ENCODE data around the gene RAPGEF1. TPM values are rescaled to one million over a fixed set of nuclear protein-coding genes. Genes with fewer than 3 reads are reported as not detected.

RAPGEF1 gene
- total and polyA plus RNA-seq, 2 donors (not counting 1 experiment from before 2014, with no cell fraction given), result 33.3 to 42.8 TPM

GRCh38 chr9:131603711-131604439 is 136.0 kb downstream of the RAPGEF1 start:
- TF ChIP-seq CTCF (conservative IDR thresholded peaks at IDR 0.05 in 1 of 2, IDR thresholded peaks at IDR 0.05 in 1 of 2; ENCODE audit: low read depth in 1 of 2, low read length in 2 of 2) (no peak), EZH2 (IDR thresholded peaks at IDR 0.05; ENCODE audit: low read length, missing control alignments) (no peak)
- Histone ChIP-seq H4K20me1 (ENCODE audit: control insufficient read depth, extremely low read depth, insufficient read depth, low read length) (no peaks in the 10 kb centered on the region), H3K27me3 (ENCODE audit: control insufficient read depth, insufficient read depth, low read length) (no peaks in the 10 kb centered on the region), H3K36me3 (ENCODE audit: control insufficient read depth, insufficient read depth, low read length) (peaks cover 2% of the 10 kb centered on the region), H3K9ac (ENCODE audit: insufficient read depth, low read length) (no peak overlapping the region), H3K4me2 (ENCODE audit: extremely low read depth, insufficient read depth, low read length) (no peak overlapping the region), H3K79me2 (ENCODE audit: control insufficient read depth, insufficient read depth, low read length) (no peaks in the 10 kb centered on the region), H3K4me3 (replicated peaks in 1 of 4; ENCODE audit: control extremely low read depth in 1 of 4, insufficient read depth in 1 of 4, low read depth in 3 of 4, low read length in 4 of 4) (no peak overlapping the region), H3K9me3 (ENCODE audit: control insufficient read depth, insufficient read depth, low read depth, low read length) (no peaks in the 10 kb centered on the region), H3K4me1 (ENCODE audit: control insufficient read depth, extremely low read depth, insufficient read depth, low read length) (peaks cover 15% of the 10 kb centered on the region), H2AFZ (ENCODE audit: low read length) (no peak overlapping the region), H3K27ac (ENCODE audit: insufficient read depth, low read length) (no peak overlapping the region)
- DNase-seq (ENCODE audit: low read depth in 2 of 2), result no peak

GRCh38 chr9:131603199-131603598 is 136.7 kb downstream of the RAPGEF1 start:
- Histone ChIP-seq H2AFZ (ENCODE audit: low read length) (no peak overlapping the region), H3K9ac (ENCODE audit: insufficient read depth, low read length) (no peak overlapping the region), H3K4me1 (ENCODE audit: control insufficient read depth, extremely low read depth, insufficient read depth, low read length) (peaks cover 11% of the 10 kb centered on the region), H4K20me1 (ENCODE audit: control insufficient read depth, extremely low read depth, insufficient read depth, low read length) (no peaks in the 10 kb centered on the region), H3K27me3 (ENCODE audit: control insufficient read depth, insufficient read depth, low read length) (no peaks in the 10 kb centered on the region), H3K4me3 (replicated peaks in 1 of 4; ENCODE audit: control extremely low read depth in 1 of 4, insufficient read depth in 1 of 4, low read depth in 3 of 4, low read length in 4 of 4) (no peak overlapping the region), H3K4me2 (ENCODE audit: extremely low read depth, insufficient read depth, low read length) (no peak overlapping the region), H3K36me3 (ENCODE audit: control insufficient read depth, insufficient read depth, low read length) (peaks cover 4% of the 10 kb centered on the region), H3K9me3 (ENCODE audit: control insufficient read depth, insufficient read depth, low read depth, low read length) (no peaks in the 10 kb centered on the region), H3K79me2 (ENCODE audit: control insufficient read depth, insufficient read depth, low read length) (no peaks in the 10 kb centered on the region), H3K27ac (ENCODE audit: insufficient read depth, low read length) (no peak overlapping the region)
- TF ChIP-seq EZH2 (IDR thresholded peaks at IDR 0.05; ENCODE audit: low read length, missing control alignments), result no peak
- no peak for TF ChIP-seq CTCF (conservative IDR thresholded peaks at IDR 0.05 in 1 of 2, IDR thresholded peaks at IDR 0.05 in 1 of 2; ENCODE audit: low read depth in 1 of 2, low read length in 2 of 2)
- DNase-seq (ENCODE audit: low read depth in 2 of 2), result no peak

GRCh38 chr9:131601683-131602181 is 138.1 kb downstream of the RAPGEF1 start:
- peaks cover 5% of the 10 kb centered on the region for H3K36me3 ChIP-seq (ENCODE audit: control insufficient read depth, insufficient read depth, low read length)

More at GRCh38 chr9:131601683-131602181, 138.1 kb downstream of the RAPGEF1 start:
- Histone ChIP-seq H3K9ac (ENCODE audit: insufficient read depth, low read length) (no peak overlapping the region), H3K4me3 (replicated peaks in 1 of 4; ENCODE audit: control extremely low read depth in 1 of 4, insufficient read depth in 1 of 4, low read depth in 3 of 4, low read length in 4 of 4) (no peak overlapping the region), H3K79me2 (ENCODE audit: control insufficient read depth, insufficient read depth, low read length) (no peaks in the 10 kb centered on the region), H3K27ac (ENCODE audit: insufficient read depth, low read length) (no peak overlapping the region), H3K4me2 (ENCODE audit: extremely low read depth, insufficient read depth, low read length) (no peak overlapping the region), H3K4me1 (ENCODE audit: control insufficient read depth, extremely low read depth, insufficient read depth, low read length) (no peaks in the 10 kb centered on the region), H3K27me3 (ENCODE audit: control insufficient read depth, insufficient read depth, low read length) (no peaks in the 10 kb centered on the region), H2AFZ (ENCODE audit: low read length) (no peak overlapping the region), H4K20me1 (ENCODE audit: control insufficient read depth, extremely low read depth, insufficient read depth, low read length) (no peaks in the 10 kb centered on the region), H3K9me3 (ENCODE audit: control insufficient read depth, insufficient read depth, low read depth, low read length) (no peaks in the 10 kb centered on the region)
- TF ChIP-seq EZH2 (IDR thresholded peaks at IDR 0.05; ENCODE audit: low read length, missing control alignments) (no peak), CTCF (conservative IDR thresholded peaks at IDR 0.05 in 1 of 2, IDR thresholded peaks at IDR 0.05 in 1 of 2; ENCODE audit: low read depth in 1 of 2, low read length in 2 of 2) (no peak)
- DNase-seq (ENCODE audit: low read depth in 2 of 2), result no peak

Data from fibroblast of lung (primary cell).